GM19468 (cell line): ENCODE measurements around the gene ROR2.

Experiments
- ATAC-seq: cut with Tn5 transposase; IDR thresholded peaks from one replicate; pipeline ENCODE4 v1.9.1; 2021; ENCODE audit warnings: mild to moderate bottlenecking, moderate library complexity, moderate number of reproducible peaks; ENCODE audit not compliant: unreplicated experiment; ENCODE audit errors: extremely low read depth

Gene ROR2

GRCh38 chr9:91732187-91733005, 217.6 kb downstream of the ROR2 start:
- no peak for ATAC-seq

GRCh38 chr9:91730806-91731205, 219.2 kb downstream of the ROR2 start:
- no peak for ATAC-seq

GRCh38 chr9:91729558-91729842, 220.5 kb downstream of the ROR2 start:
- no peak for ATAC-seq

- ATAC-seq = no peak
These were observed 222.1 kb downstream of the ROR2 start for GRCh38 chr9:91727972-91728371.

- ATAC-seq = no peak
These were observed 222.6 kb downstream of the ROR2 start for GRCh38 chr9:91727316-91727861.

GRCh38 chr9:91726406-91727100, 223.5 kb downstream of the ROR2 start:
- ATAC-seq = no peak

- ATAC-seq = no peak
These were observed 224.4 kb downstream of the ROR2 start for GRCh38 chr9:91725651-91726050.

- ATAC-seq = no peak
These were observed 225.2 kb downstream of the ROR2 start for GRCh38 chr9:91724609-91725505.

GRCh38 chr9:91724068-91724440, 226.0 kb downstream of the ROR2 start:
- no peak for ATAC-seq

GRCh38 chr9:91723420-91724067, 226.5 kb downstream of the ROR2 start:
- ATAC-seq = no peak

- ATAC-seq = no peak
These were observed 229.0 kb downstream of the ROR2 start for GRCh38 chr9:91720751-91721705.

- ATAC-seq = no peak
These were observed 229.7 kb downstream of the ROR2 start for GRCh38 chr9:91720313-91720712.

- no peak for ATAC-seq
These were observed 232.0 kb downstream of the ROR2 start for GRCh38 chr9:91718071-91718470.

- no peak for ATAC-seq
These were observed 233.2 kb downstream of the ROR2 start for GRCh38 chr9:91716815-91717214.

- ATAC-seq = no peak
These were observed 233.8 kb downstream of the ROR2 start for GRCh38 chr9:91716239-91716638.

- no peak for ATAC-seq
These were observed 235.0 kb downstream of the ROR2 start for GRCh38 chr9:91714874-91715615.

- ATAC-seq = no peak
These were observed 235.8 kb downstream of the ROR2 start for GRCh38 chr9:91714020-91714806.

- ATAC-seq = no peak
These were observed 237.2 kb downstream of the ROR2 start for GRCh38 chr9:91712811-91713210.
